ENCODE data around the gene CDH4.

The CDH4 gene

DNA sequence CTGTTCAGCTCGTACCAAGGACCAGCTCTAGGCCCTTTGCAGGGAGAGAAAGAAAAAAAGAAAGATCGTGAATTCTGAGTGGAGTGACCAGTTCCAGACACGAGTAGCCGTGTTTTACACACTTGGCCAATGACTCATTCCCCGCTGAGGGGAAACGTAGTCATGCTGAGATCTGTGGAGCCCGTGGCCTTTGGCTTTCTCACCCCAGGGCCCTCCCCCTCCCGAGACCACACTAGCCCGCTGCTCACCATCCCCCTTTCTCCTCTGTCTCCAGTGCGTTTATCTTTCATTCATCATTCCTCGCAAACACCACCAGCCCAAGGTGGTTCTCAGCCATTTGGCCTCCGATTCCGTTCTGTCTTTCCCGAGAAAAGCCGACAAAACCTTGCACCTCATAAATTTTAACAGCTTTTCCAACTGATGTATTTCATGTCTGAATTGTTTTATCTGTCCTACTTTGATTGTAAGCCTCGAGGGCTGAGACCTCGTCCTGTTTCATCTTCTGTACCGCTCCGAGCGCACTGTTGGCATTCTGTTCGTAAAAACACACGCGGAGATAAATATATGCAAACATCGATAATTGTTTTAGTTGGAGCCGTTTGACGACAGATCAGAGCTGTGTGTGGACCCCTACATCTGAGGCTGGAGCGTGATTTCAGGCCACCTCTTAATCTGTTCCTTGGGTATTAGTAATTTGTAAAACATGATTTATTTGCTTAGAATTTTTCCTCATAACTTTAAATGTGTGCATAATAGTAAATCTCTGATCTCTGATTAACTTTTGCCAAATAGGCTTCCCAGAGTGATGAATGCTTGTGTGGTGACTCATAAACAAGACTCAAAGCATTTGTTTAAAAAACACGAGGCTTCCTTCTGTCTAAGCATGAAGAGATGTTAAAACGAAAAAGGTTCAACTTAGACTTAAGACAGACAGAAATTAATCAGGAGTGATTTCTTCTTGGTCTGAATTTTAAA, 336.6 kb downstream of the CDH4 start:
- no peak for DNase-seq

DNA sequence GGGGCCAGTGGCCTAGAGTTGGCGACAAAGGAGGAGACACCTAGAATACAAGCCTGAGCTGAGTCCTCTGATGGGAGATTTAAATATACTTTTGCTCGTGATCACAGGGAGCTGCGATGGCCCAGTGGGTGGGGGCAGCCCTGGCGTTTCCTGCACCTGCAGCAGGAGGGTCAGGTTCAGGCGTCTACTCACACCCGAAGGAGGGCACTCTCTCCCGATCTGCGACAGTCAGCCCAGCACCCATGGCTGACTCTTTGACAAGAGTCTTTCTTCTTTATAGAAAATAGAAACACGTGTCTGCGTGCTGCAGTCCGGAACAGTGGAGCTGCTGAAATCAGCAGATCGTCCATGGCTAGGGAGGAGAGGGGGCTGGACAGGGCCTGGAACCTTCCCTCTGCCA, 338.2 kb downstream of the CDH4 start:
- no peak for DNase-seq

DNA sequence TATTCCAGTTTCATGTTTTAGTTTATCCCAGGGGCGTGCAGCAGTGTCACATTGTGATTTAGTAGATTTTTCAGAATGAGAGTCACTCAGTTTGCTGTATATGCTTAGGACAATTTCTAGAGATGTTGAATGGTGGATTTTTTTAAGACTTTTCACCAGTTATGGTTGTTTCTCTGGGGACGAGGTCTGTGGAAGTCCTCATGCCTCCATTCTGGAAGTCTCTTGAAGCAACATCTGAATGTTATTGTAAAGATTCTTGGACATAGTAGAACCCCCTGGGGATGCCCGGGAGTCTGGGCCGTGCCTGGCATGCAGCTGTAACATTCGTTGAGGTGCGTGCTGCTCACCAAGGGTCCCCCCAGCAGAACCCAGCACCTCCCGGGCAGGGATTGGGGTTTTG, 341.5 kb downstream of the CDH4 start:
- DNase-seq = no peak

DNA sequence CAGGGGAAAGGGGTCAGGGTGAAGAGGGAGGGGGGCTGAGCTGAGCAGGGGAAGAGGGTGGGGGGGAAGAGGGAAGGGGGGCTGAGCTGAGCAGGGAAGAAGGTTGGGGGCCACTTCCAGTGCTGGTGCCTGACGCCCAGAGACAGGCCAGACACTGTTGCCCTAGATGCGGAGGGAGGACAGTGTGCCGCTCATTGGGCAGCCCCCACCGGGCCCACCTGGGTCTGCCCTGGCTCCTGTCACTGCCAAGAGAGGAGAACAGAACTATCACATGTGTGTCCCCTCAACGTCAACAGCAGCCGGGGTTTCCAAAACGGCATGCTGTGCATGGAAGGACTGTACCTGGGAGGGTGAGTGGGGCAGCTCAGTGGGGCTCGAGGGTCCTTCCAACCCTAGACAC, 342.1 kb downstream of the CDH4 start:
- DNase-seq = no peak

DNA sequence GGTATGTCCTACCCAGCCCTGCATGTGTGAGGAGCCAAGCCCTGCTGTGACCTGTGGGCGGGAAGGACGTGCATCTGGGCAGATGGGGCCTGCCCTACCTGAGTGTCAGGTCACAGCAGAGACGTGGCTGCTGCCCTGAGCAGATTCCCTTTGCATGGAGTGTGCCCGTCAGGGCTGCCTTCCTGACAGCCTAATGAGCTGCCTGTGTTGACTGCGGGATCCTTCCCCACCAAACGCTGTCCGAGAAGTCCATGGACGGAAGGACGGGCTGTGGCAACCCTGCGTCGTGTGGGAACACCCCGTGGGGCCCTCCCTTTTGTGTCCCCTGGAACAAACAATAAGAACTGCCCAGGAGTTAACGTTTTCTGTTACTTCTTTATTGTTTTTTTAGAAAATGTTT, 343.2 kb downstream of the CDH4 start:
- no peak for DNase-seq

DNA sequence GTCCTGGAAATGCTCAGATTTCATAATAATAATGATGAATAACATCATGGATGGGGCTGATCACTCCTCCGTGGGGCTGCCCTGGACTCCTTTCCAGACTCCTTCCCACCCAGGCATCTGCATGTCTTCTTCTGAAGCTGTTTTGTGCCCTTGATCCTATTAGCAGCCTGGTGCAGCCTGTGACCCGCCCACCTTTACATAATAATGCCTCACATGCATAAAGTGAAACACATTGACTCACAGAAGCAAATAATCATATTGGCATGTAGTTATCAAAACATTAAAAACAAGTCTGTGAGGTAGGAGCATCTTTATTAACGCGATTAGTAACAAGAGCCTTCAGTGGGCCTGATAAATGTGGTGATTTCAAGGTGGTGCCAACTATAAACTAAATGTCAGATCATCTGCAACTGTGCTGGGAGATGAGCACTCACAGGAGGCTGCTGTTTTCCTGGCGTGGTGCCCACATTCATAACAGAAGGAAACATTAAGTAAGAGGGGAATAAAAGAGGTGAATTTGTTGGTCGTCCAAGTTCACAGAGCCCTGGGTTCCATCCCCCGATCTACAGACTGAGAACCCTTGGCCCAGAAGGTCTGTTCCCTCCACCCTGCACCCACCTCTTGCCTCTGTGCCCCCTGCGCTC, 344.7 kb downstream of the CDH4 start:
- no peak for DNase-seq

DNA sequence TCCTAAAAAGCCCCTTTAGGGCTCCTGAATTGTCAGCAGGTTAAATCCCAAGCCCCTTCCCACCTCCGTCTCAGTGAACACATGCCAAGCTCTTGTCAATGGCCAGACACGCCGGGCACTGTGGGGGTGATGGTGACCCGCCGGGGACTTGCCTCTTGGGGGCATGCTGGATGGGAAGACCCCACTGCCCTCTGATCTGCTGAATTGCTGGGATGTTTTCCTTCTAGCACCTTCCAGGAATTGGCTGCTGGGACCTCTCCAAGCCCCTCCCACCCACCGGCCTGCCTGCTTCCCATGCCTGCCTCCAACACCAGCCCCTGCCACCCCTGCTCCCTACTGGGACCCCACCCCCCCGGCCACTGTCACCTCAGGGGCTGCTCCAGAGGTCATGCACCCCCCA, 345.9 kb downstream of the CDH4 start:
- no peak for DNase-seq

DNA sequence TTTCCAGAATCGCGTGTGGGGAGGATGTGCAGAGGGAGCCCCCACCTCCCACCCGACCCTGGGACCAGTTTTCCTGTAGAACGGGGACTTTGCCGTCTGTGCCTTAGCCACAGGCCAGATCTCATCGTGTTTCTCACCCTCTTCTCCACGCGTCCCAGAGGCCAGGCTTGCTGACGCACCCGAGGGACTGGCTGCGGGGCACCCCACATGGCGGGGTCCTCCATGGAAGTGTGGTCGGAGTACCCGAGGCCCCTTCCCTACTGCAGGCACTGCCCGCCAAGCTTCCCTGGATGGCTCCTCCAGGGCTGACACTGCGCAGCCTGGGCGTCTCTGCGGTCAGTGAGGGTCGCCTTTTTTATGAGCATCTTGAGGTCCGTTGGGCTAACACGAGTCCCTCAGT, 346.5 kb downstream of the CDH4 start:
- no peak for DNase-seq

DNA sequence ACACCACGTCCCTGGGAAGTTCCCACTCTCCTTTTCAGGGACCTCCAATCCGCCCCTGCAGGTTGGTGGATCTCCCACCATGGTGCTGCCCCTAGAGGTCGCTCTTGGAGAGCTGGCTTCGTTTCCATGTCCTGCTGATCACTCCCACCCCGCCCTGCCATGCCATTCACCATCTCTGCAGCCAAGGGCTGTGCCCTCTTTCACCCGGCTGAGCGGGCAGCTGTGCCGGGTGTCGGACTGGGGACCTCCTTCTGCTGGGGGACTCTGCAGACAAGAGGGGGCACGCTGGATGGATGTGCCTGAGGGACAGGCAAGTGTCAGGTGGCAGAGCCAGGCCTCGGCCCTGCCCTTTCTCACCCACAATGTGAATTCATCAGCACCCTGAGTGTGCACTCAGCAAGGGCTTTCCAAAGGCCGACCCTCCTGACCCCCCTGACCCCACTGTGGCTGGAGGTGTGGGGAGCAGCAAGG, 347.0 kb downstream of the CDH4 start:
- no peak for DNase-seq

DNA sequence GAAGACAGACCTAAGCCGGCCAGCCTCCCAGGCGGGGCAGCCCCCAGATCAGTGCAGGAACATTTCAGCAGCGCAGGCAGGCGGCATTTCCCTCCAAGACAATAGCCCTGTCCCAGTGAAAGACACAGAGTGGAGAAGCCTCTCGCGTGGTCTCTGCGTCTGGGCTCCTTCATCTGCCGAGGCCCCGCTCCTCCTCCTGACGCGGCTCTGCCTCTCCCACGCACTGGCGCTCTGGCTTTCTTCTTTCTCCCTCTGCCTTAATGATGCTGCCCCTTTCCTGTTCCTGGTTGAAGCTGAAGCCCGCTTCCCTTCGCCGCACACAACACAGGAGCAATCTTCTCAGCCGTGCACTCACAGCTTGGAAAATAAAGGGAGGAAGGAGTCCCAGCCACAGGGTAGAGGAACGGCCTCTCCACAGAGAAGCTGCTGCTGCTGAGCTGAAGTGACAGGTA, 347.5 kb downstream of the CDH4 start:
- DNase-seq = no peak

DNA sequence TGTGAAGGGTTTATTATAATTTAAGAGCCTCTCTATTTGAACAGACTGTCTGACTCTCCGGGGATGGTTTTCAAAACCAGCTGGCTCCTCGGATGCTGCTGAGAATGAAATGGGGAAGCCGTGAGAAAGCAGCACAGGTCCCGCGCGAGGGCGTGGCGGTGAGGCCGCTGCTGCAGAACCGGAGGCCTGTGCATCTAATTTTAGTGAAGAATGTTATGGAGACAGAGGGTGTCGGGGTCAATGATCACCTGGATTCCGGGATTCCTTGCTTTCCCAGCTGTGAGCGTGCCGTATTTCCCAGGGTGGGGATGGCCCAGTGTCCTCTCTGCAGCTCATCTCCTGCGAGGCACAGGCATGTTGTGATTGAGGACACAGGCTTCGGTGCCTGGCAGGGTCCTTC, 348.0 kb downstream of the CDH4 start:
- DNase-seq = no peak

DNA sequence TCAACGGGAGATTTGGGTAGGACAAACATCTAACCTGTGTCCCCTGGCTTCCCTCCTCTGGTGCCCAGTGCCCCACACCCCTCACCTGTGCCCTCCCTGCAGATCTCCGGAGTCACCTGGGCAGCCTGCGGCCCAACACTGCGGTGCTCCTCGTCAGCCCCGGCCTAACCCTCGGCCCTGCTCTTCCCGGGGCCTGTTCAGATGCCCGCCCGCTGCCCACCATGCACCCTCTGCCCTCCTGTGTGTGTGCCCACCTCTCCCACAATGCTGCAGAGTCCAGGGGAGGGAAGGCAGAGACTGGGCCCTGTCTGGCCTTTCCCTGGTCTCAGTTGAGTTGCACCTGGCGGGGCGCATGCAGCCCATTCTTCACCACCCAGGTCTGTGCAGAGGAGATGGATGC, 349.3 kb downstream of the CDH4 start:
- DNase-seq = no peak

DNA sequence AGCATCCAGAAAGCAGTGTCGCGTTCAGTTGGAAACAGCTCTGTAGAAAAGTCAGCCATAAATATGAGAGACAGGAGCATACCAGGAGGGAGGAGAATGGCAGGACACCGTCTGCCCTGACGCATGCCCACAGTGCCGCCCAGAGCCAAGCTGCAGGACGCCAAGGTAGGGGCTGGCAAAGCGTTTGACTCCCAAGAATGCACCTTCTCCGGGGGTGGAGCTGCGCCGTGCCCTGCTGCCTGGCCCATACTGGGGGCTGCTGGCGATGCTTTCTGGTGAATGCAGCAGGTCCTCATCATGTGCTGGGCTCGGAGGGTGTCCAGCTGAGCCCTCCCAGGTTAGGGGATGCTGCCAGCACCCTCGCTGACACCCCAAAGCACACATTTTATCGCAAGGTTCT, 349.8 kb downstream of the CDH4 start:
- no peak for DNase-seq

DNA sequence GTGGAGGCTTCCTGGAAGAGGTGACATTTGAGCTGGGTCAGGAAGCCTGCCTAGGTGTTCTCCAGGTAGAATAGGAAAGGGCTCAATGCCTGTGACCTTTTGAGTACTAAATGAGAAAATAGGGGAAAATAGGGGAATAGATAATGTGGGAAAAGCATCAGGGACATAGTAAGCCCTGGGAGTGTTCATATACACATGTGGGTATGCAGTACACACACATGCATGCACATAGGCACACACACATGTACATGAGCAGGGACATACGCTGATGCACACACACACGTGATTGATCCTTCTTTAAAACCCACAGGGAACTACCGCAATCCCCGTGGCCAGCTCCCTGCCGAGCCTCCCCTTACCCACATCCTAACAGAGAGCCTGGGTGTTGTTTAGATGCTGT, 351.7 kb downstream of the CDH4 start:
- DNase-seq = no peak

DNA sequence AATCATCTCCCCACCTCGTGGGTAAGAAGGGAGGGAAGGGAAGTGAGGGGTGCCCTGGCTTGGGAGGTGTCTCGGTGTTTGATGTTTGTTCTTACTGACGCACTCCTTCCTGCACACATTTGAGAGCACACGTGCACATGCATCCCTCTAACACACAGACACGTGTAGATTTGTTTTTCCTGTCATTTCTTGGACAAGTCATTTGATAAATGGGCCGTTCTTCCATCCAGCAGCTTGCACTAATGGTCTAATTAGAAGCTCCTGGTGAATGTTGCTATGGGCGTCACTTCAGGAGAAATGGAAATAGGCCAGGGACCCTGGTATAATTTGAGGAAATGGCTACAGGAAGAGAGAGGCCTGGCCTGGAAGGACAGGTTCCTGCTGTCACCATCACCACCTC, 352.5 kb downstream of the CDH4 start:
- no peak for DNase-seq

DNA sequence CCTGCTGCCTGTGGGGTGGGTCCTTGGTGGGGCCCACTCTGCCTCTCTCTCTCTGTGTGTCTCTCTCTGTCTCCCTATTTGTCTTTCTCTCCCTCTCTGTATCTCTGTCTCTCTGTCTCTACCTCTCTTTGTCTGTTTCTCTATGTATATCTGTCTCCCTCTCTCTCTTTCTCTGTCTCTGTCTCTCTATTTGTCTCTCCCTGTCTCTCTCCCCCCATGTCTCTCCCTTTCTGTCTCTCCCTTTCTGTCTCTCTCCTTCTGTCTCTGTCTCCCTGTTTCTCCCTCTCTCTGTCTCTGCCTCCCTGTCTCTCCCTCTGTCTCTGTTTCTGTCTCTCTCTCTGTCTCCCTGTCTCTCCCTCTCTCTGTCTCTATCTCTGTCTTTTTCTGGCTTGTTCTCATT, 353.2 kb downstream of the CDH4 start:
- no peak for DNase-seq

DNA sequence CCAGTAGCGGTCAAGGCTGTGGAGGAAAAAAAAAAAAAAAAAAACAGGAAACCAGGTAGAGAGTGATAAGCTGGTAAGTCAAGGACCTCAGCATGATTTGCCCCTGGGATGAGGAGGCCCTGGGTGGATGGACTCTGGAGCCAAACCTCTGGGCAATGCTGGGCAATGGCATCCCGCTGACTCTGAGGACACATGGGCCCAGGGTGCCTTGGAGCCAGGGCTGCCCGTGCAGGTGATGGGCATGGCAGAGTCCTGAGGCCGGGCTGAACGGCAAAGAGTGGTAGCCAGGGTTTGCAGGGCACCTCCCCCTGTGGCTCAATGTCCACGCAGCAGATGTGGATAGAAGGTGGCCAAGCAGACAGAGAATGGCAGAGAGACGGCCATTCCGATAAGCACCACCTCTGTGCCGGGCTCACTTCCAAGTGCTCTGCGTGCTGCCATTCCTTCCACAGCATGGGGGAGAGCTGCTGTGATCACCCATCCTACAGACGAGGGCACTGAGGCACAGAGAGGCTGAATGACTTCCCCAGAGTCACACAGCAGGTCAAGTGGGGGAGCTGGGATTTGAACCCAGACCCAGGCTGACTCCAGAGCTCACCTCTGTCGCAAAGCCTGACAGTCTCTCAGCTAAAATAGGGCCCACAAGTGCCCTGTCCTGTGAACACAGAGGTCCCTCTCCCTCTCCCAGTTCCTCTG, 353.9 kb downstream of the CDH4 start:
- no peak for DNase-seq

DNA sequence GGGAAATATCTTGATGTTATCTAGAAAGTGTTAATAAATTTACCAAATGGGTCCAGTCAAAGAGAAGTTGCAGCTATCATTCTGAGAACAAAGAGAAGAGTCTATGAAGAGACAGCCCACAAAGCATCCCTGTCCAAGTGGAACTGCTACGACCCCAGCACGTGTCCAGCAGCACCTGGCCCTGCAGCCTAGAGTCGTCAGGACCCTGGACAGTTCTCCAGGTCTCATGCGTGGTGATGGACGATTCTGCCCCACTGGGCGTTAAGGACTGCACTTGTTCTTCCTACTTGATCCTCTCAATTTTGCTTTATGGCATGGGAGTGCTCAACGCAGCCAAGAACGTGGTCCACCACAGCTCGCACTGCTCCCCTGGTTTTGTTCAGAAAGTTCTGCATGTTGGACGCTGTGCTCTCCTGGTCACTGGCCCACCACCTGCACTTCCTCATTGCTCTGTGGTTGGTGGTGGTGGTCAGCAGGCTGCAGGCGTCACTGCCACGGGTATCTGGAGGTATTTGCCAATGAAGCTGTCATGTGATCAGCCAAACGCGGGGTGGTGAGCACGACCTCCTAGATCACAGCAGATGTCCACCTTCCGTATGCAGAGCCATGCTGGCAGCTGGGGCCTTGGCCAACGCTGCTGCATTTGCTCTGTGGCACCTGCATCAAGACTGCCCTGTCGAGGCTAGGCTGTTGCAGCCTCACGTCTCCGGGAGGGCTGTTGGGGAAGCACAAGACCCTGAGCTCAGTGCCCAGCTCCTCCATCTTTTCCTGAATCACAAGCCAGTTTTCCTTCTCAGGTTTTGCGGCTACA, 356.4 kb downstream of the CDH4 start:
- no peak for DNase-seq

DNA sequence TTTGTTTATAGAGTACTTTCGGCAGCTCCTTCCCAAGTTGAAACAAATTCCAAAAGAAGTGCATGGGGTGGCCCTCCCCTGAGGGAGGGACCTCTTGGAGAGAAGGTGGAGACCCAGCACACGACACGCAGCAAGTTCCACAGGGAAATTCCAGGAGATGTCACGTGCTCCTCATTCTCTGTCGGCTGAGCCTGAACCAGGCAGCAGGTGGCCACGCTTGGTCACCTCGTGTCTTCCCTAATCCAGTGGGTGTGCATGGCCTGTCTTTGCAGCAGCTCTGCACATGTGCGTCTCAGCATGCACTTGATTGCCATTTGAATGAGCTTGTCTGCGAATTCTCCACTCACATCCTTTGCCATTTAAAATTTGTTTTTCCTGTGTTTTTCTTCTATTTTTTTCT, 357.4 kb downstream of the CDH4 start:
- no peak for DNase-seq

DNA sequence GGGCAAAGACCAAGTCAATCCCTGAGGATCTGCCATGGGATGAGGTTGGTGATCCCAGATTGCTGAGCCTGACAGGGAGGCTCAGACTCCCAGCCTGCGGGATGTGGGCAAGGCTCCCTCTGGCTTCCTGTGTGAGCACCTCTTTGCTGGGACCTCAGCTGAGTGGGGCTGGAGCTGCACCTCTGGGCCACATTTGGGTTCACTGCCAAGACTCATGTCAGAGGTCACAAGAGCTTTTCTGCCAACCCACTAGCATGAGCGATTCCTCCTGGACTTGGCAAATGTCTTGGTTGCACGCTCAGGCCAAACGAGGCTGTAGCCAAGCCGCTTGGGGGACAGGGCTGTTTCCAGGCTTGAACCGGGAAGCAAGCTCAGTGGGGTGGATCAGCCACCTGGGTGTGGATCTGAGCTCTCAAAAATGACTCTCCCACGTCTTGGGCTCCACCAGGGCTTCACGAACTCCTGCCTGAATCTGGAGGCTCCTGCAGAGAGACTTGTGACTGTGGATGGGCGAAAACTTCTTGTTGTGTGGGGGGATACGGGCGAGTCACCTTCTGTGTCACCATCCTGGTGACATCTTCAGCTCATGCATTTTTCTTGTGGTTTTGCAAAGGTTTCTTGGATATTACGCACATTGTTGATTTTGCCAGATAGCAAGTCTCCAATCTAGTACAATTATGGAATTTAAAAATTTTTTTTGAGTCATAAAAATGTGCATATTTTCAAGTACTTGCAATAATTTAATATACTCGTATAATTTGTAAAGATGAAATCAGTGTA, 359.5 kb downstream of the CDH4 start:
- DNase-seq = no peak

DNA sequence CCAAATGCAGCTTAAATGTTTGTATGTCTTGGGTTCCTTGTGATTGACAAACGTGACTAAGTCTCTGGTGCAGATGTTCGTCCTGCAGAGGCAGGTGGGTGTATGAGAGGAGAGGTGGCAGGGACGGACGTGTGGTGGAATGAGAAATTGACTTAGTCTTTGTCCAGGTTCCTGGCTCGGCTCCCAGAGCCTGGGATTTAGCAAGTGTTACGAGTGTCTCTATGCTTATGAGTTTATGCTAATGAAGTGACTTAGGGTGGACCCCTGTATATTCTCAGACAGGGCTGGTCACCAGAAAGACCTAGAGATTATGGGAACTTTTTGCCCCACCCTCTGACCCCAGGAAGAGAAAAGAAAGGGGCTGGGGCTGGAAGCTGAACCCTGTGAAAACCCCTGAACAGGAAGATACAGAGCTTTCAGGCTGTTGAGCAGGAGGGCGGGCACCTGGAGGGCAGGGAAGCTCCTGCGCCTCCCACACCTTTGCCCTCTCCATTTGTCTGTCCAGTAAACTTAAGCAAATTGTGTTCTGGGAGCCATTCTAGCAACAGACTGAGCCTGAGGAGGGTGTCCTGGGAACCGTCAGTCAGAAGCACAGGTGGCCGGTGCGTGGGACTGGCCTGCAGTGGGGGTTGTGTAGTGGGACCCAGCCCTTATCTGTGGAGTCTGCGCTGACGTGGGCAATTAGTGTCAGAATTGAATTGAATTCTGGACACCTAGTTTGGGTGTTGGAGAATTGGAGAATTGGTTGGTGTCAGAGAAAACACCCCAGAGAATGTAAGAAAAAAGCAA, 362.1 kb downstream of the CDH4 start:
- DNase-seq = no peak
